GM19468 (cell line): ENCODE results near the gene THTPA.

Experiments used
- ATAC-seq: cut with Tn5 transposase; IDR thresholded peaks from one replicate; pipeline ENCODE4 v1.9.1; 2021; ENCODE audit warnings: mild to moderate bottlenecking, moderate library complexity, moderate number of reproducible peaks; ENCODE audit not compliant: unreplicated experiment; ENCODE audit errors: extremely low read depth

The THTPA gene, protein sequence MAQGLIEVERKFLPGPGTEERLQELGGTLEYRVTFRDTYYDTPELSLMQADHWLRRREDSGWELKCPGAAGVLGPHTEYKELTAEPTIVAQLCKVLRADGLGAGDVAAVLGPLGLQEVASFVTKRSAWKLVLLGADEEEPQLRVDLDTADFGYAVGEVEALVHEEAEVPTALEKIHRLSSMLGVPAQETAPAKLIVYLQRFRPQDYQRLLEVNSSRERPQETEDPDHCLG

DNA sequence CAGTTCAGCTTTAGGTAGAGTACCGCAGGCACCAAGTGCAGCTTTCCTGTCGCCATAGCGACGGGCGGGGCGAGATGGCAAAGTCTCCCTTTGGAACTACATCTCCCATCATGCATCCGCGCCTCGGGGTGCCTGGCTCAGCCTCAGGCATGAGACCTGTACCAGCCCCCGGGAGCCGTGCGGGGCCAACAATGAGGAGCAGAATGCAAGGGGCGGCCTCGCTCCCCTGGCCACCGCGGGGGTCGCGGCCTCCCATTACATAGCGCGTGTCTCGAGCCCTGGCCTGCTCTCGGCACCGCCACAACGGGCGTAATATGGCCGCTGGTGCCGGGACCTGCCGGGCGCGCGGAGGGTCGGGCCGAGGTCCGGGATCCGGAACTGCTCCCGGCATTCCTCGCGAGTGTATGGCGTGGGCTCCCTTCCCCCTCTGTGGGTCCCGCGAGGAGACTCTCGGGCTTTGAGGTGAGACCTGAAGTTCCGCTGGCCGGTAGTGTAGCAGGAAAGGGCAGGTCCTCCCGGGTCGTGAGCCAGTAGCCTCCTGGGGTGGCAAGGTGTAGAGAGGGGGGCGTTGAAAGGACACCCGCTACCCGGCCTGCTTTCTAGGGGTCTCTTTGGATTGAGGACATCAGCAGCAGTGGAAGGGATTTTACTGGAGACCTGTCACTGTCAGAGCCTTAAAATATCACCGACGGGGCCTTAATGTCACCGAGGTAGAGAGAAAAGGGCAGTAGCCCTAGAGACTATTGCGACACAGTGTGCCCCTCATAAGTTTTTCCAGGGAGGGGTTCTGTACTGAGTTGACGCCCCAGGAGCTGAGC, at the start of gene THTPA:
Gene THTPA (plus strand): TSS at position 390 of the 818 bp plus-strand sequence. CDS start 487 bp downstream, outside the sequence.
- peak; percentile 91 for ATAC-seq

DNA sequence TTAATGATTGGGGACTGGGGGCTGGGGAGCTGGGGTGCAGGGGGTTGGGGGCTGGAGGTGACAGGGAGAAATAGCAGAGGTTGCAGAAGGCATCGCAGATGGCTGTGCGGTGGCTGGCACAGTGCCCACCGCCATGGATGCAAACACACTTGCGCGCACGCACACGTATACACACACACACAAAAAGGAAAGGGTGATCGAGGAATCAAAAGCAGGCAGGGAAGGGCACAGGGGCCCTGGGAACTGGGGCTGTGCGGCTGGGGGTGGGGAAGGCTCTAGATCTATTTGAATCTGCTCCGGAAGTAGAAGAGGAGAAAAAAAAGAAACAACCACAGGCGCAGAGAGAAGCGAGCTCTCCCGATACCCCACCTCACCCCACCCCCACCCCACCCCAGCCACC, 43.9 kb upstream of the THTPA start:
- ATAC-seq: no peak

DNA sequence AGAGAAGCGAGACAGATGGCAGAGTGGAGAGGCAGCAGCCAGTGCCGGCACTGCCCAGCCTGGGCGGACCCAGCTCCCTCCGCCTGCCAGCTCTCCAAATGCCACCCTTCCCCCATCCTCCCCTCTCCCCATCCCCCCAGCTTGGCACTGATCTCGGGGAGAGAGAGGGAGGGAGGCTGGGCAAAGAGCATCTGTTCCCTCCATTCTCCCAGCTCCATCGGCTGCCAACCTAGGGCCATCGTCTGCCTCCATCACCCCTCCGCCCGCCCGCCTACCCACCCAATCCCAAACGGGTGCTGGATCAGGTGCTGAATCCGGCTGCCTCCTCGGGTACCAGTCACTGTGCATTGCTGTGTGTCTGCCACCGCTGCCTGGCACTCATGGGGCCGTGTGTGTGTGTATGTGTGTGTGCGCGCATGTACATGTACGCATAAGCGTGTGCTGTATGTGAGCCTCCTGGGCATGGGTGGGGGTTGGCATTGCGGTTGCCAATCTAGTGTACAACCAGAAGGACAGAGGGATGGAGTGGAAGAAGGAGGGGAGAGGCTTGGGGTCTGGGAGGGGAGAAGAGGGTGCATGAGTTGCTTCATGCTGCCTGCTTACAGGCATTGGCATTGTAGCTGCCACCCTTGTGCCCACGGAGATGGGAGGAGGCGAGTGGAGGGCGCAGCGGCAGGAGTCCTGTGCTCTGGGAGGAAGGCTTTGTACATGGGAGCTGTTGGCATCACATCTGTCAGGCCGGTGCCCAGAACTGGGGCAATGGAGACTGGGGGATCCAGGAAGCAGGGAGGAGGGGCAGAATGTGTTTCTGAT, 42.9 kb upstream of the THTPA start:
- ATAC-seq: no peak

DNA sequence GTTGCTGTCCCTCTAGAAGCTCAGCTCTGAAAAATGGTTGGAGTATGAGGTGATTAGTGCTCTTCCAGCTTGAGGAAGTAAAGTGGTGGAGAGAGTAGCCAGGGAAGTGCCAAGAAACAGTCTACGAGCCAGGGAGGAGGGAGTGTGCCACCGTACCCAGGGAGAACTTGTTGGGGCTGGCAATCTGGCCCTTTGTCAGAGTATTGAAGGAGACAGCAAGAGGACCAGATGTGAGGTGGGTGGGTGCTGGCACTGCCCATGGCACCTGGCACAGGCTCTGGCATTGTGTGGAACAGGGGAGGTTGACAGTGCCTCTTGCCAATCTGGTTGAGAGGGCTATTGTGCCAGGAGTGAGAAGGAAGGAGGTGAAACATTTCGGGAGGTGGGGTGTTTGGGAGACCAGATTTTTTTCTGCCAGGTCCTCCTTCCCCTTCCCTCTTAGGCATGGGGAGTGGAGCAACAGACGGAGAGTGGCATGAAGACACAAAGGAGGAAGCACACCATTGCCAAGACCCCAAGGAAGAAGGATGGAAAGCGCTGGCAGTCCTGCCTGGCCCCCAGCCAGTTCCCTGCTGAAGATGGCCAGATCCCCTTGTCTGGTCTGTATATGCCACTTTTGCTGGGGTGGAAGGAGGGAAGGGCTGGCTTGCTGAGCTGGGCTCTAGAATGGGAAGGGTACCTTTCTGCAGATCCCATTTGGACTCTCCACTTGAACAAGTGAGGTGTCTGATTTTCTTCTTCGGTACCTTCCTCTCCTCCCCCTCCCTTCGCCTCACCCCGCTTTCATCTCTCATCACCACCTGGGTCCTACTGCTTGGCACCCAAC, 42.0 kb upstream of the THTPA start:
- ATAC-seq: no peak

DNA sequence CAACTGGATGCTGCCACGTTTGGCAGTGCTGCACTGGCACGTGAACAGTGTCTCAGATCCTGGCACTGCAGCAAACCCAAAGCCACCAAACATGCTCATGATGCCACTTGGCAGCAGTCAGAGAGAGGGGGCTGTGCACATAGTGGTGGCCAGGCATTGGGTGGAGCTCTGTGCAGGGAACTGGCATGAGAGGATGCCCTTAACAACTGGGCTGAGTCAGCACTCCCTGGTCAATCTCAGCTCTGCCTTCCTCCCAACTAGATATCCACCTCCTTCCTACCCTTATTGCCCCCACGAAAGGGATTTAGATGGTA, 41.5 kb upstream of the THTPA start:
- ATAC-seq: no peak

DNA sequence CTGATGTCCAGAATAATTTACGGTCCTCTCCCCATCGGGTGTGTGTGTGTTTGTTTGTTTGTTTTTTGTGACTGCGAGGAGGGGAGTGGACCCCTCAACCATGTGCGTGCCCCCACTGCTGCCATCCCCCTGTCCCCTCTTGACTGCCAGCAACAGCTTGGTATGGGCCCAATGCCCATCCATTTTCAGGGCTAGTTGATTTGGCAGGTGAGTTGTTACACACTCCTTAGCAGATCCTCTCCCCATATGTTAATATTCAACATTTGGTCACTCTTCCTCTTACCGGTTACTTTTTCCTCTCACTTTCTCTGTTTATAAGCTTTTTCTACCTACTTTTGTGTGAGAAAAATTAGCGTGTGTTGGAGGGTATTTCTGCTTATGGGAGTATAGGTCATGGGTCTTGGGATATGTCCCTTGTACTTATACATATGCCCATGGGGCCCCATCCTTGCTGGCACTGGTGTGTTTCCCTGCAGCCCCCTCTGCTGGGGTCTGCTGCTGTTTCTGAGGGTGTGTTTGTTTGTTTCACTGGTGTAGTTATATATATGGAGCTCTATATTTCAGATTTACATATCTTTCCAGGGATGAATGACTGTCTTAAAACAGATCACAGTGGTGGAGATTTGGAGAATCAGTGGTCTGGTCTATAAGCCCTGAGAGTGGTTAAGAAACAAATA, 38.3 kb upstream of the THTPA start:
- no peak for ATAC-seq

DNA sequence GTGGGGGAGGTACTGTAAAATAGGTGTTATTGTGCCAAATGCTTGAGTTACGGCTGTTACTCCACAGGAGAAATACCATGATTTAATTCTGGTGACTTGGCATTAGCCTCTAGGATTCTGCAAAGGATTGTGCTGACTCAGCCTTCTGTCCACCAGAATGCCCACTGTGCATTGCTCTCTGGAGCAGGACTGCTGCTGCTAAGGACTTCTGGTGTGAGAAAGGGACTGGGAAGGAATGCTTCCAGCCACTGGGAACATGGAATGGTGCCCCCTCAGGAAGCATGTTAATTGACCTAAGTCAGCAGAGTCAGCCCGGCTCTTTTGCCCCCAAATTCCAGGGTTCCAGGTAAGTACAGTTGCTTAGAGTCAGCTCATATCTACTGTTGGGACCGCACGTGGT, 37.4 kb upstream of the THTPA start:
- no peak for ATAC-seq

DNA sequence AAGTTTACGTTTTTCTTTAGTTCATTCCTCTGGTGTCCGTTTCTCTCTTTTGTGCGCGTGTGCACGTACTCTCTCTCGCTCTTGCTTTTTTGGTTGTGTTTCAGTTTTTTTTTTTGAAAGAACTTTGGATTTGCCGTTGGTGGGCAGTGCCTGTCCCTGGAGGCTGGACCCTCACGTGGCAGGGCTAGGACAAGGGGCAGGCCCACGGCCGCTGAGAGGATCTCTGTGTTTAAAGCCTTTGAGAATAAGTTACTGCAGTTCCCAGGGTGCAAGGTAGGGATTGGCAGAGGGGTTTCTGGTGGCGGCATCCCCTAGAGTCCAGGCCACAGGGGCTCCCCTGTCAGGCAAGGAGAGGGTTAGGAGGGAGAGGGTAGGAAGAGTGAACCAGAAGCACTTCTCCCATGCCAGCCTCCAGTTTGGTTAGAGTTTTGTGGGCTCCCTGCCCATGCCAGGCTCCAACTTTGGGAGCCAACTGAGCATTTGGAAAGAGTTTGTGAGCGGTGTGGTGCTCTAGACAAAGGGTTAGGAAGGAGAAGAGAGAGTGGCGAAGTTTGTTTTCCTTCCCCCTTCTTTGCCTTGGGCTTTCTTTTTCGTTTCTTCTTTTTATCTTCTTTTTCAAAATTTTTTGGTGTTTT, 35.1 kb upstream of the THTPA start:
- no peak for ATAC-seq

DNA sequence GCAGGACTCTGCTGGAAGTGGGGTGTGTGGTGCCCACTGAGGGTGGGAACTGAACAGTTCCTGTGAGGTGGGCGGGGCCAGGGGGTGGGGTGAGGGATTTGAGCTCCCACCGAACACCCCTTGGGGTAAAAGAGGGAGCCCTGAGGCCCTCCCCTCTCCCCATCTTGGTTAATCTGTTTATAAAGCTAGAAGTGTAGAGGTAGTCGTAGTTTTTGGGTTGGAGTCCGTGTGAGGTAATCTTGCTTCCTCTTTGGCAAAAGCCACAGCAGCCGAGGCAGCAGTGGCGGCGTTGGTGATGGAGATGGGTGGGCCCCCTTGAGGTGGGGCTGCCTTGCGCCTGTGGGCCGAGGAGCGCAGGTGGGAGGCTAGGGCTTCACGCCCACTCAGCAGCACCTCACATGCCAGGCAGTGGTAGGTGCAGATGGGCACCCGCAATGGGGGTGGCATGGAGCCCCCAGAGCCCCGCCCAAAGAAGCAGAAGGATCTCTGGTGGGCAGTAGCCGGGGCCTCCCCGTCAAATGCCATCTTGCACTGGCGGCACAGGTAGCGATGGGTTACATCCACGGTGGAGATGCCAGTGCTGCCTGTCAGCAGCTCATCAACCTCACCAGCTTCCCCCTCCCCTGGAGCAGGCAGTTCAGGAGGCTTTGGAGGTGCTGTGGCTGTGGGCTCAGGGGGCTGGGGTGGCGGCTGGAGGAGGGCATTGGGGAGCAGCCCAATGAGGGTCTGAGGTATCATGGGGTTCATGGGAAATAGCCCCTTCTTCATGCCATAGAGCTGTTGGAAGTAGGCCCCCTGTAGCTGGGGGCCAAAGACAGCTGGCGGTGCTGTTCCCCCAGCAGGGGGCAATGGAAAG, 34.1 kb upstream of the THTPA start:
- ATAC-seq: no peak

DNA sequence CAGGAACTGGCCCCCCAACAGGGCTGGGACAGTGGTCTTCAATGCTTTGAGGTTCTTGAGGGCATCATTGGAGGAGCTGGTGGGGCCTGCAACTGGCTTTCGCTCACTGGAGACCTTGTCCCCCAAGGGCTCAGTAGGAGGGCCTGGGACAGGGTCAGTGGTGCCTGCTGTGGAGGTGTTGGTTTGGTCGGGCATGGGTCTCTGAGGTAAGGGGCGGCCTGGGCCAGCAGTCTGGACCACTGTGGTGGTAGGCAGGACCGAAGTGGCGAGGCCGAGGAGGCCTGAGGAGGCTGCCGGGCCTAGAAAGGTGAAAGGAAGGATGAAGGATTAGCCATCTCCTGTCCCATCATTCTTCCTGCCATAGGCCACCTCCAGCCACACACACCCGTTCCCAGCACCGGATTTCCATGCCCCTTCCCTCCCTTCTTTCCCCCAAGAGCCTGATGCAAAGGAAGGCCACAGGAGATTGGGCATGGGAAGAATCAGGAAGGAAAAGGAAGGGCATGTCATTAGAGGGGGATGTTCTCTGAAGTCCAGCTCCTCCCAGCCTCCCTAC, 33.4 kb upstream of the THTPA start:
- ATAC-seq: no peak

DNA sequence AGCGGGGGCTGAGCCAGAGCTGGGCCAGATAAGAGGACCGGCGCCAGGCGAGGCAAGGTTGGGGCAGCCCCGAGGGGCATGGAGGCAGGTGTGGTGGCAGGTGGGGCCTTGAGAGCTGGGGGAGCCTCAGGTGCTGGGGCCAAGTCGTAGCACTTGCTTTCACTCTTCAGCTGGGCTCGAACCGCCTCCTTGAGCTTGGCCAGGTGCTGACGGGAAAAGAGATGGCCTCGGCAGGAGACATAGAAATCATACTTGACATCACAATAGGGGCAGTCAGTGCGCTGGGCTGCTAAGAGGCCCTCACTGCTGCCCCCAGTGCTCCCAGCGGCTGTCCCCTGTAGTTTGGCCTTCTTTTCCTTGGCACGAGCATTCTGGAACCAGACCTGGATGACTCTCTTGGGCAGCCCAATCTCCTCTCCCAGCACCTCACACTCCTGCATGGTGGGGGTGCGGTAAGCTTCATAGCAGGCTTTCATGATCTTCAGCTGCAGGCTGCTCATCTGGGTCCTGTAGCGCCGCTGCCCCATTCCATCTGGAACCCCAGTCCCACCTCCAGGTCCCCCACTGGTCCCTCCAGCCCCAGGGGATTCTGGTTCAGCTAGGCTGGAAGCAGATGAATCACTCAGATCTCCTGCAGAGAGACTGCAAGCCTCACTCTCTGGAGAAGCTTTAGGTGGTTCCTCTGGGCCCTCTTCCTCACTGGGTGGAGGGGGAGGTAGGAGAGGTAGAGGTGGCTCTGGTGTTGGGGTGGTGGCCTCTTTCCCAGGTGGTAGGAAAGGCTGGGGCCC, 32.6 kb upstream of the THTPA start:
- ATAC-seq: no peak

DNA sequence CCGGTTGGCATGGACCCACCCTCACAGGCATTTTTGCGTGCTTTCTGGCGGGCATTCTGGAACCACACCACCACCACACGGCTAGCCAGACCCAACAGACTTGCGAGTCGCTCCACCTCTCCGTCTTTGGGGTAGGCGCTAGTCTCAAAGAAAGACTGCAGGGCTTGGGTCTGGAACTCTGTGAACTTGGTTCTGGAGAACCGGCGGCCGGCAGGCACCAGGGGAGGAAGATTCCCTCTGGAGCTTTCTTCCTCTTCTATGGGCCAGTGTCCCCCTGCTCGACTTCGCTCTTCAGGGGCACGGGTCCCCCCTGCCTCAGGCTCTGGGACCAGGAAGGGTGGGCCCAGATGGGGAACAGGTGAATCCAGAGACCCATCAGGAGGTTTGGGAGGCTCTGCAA, 31.1 kb upstream of the THTPA start:
- ATAC-seq: no peak

DNA sequence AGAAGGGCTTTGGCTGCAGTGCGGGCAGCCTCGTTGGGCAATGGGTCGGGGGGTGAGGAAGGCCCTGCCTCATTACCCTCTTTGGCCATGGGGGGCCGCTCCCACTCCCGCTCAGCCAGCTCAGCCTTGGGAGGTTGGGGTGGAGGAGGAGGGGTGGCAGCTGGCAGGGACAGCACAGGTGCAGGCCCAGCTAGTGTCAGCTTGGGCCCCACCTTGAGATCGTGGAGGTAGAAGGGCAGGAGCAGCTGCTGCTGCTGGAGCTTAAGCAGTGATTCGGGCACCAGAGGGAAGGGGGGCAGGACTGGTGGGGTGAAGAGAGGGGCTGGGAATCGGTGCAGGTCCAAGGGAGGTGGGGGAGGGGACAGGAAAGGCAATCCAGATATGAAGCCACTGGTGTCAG, 30.5 kb upstream of the THTPA start:
- no peak for ATAC-seq

DNA sequence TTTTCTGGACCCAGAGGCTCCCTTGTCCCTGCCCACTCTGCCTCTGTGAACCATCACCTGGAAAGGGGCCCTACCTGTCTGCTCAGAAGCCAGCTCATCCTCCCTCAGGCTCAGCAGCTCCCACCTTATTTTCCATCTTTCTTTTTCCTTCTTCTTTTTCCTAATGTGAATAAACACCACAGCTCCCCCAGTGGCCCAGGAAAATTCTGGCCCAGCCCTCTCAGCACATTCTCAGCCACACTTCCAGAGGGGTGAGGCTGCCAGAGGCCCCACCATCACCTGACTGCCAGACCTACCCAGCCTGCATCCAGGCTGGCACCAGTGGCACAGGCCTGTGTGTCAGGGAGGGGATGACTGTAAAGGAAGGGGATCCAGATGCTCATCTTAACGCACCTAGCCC, 27.5 kb upstream of the THTPA start:
- ATAC-seq: no peak

DNA sequence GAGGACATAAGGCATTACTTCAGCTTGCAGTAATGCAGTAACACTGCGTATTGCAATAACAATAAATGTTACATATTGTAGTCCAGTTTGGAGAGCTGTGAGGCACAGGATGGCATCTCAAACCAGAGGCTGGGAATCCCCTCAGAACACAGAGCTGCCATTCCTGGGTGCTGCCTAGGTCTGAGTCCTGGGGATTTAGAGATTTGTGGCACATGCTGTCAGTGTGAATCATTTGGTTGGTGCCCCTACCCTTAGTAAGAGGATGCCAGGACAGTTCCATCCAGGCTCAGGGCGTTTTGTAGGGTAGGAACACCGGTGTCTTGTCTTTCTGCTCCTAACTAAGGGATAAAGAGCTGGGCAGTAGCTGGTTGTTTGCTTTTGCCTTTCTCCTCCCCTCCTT, 27.1 kb upstream of the THTPA start:
- ATAC-seq: no peak

DNA sequence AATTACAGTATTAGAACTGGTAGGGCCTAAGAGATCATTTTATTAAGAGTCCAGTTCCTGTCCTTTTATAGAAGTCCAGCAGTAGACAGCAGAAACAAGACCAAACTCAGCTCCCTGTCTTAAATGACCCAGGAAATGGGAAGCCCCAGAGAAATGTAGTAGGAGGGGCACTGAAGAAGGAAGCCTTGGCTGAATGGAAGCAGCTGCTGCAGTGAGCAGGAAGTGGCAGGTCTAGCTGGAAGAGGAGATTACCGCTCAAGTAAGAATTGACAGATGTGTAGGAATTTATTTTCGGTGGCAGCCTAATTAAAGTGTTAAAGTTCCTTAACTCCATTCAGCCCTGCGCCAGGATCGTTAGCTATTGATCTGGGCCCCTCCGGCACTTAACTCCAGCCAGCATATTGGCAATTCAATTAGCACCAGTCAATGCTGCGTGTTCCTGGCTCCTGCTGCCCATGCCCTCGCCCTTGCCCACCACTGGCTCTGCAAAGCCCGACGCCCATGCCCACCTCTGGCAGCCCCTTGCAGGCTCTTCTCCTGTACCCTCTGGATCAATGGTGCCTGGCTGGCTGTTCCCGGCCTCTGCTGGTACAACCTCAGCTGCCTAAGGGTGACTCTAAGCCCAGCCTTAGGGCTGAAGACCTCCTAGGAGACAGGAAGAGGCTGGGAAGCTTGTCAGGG, 25.6 kb upstream of the THTPA start:
- ATAC-seq: no peak

DNA sequence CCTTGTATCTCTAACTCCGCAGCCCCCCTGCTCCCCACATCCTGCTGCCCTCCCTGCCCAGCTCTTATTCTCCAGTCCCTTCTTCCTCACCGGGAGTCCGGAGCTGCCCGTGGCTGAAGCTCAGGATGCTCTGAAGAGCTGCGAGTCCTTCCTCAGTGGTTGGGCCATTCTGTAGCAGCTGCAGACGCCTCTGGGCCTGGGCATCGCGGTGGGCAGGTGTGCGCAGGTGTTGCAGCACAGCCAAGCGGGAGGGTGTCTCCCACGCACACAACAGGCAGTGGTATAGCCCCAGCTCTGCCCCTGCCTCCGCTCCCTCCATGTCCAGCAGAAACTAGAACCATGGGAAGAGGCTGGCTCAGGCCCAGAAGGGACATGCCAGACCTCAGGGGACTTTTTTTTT, 24.7 kb upstream of the THTPA start:
- no peak for ATAC-seq
